ENCODE data around the gene AJUBA. TPM values are rescaled to one million over a fixed set of nuclear protein-coding genes. Genes with fewer than 3 reads are reported as not detected.
"Not testable (repeated sequence)": the region's sequence is repeated elsewhere in the genome, so short reads cannot be mapped to it uniquely, and the experiment has no call there.

The AJUBA gene
- total RNA-seq, 2 donors from 2014 or later: 1.4 to 4.1 TPM

- ATAC-seq (no peak), DNase-seq (no peak)
- intact Hi-C loops (cut with DNase I, micrococcal nuclease): no loop called here
These were observed 26.5 kb upstream of the AJUBA start for GRCh38 chr14:23008831-23009230.

DNA sequence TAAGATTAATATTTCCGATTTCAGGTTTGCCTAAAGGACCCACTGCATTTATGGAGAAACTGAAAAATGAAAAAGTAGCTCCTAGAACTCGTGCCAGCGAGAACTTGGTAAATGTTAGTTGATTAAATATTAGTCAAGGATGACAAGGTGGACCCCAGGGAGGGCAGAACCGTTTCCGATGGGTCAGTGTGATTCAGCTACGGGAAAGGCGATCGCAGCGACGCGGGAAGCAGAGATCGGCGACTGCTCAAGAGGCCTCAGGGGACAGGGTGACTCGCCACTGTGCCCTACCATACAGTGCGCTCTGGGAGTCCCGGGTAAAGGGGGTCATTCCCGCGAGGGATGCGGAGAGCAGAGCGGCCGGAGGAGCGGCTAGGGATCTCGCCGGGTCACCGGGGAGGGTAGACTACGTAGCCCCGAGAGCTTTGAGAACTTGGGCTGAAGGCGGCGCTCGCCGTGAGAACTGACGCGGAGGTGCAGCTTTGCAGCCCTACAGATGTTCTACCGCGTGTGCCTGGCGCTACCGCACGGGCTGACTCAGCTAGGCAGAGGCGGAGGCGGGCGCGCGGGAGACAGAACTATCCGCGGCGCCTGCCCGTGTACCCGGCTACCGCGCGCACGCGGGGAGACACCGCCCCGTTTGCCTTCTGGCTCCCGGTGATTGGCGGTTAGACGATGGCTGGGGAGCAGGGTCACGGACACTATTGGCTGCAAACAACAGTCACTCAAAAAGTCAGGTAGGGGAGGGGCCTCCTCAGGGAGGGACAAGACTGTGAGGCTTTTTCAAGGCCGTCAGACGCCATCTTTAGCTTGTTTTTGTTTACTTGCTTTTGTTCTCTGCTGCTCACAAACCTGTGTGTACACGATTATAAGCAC lies 24.4 kb upstream of the AJUBA start:
- DNase-seq (peak; percentile 95 to 96), ATAC-seq (peak; percentile 94)
- intact Hi-C loops (cut with DNase I, micrococcal nuclease): no loop called here

DNA sequence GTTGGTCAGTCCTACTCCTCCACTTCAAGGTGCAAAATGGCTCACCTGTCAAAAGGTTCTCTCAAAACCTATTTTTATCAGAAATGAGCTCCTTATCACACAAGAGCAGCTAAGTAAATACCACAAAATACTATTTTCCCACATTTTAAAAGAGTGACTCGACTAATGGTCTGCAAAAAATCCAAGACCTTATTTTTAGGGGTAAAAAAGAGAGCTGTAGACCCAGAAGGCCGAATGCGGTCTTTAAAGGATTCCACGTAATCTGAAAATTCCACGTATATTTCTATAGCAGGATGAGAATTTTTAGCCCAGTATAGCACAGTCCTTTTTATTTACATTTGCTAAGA lies 23.8 kb upstream of the AJUBA start:
- intact Hi-C loops (cut with DNase I, micrococcal nuclease): no loop called here
- DNase-seq (no peak), ATAC-seq (no peak)

DNA sequence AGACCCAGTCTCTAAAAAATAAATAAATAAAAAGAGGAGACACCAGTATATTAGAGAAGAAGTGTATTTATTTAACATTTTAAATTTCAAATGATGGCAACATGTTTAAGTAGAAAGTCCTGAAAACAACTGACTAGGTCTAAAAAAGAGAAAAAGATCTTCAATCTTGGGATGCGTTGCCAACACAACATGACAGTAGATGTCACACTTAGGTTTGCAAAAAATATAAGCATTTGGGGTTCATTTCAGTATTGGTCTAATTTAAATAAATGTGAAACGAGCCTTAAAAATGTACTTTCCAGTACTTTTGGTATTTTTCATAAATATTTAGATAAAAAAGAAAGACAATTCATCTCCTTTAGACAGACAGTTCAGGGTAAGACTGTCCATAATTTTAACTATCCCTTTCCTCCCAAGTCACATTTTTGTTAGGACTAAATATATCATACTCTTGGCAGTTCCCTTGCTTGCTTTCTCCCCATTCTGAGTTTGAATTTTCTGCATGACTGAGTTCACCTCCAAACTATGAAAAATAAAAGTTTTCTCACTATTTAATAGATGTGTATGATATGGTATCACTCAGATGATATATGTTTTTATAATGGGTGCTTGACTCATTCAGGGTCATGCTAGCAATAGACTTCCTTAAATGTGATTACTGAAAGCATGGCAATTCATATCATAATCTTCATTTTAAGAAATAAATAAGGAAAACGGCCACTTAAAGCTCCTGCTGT lies 23.3 kb upstream of the AJUBA start:
- DNase-seq (no peak), ATAC-seq (no peak)
- intact Hi-C loops (cut with DNase I, micrococcal nuclease): no loop called here

- intact Hi-C loops (cut with DNase I, micrococcal nuclease); DNase-seq; ATAC-seq: not testable (repeated sequence)
These were observed 21.9 kb upstream of the AJUBA start for GRCh38 chr14:23004274-23004673.

DNA sequence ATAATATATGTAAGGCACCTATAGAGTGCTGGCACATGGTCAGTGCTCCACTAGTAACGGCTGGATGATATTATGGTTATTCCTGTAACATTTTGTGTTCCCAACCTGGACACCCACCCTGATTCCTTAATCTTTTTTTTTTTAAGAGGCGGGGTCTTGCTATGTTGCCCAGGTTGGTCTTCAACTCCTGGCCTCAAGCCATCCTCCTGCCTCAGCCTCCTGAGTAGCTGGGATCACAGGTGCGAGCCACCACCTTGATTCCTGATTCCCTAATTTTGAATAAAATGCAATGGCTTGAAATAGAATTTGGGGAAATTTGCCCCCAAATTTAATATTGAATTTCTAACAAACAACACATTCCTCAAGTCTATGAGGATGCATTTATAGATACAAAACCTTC lies 20.2 kb upstream of the AJUBA start:
- intact Hi-C loops (cut with DNase I, micrococcal nuclease): no loop called here
- no peak for ATAC-seq
- DNase-seq: no peak

GRCh38 chr14:23000860-23001259 lies 18.5 kb upstream of the AJUBA start:
- intact Hi-C loops (cut with DNase I, micrococcal nuclease): no loop called here
- DNase-seq: no peak
- ATAC-seq: peak; percentile 81

GRCh38 chr14:22998329-22999012 lies 16.1 kb upstream of the AJUBA start:
- ATAC-seq (no peak), DNase-seq (no peak)
- intact Hi-C loops (cut with DNase I, micrococcal nuclease): no loop called here

DNA sequence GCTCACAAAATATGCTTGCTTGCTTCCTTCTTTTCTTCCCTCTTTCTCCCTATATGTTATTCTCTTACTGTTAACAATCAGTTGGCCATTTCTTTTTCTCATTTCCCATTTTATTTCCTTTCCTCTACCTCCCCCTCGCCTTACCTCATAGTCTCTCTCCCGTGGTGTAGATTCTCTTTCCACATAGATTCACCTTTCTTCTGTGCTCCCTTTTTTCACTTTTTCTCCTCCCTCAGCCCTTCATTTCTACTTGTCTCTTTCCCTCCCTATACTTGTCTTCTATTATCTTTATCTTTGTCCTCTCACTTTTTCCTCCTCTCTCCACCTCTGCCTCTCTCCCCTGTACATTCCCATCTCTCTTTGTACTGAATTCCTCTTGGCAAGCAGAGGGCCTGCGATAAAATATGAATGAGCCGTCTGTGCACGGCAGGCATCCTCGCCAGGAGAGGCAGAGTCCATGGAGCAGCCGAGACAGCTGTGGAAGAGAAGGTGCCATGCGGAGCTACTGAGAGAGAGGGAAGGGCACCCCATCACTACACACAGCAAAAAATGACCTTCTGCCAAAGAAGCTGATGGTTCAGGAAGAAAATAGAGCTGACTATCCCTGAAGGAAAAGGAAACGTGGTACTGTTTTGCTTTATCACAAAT lies 15.4 kb upstream of the AJUBA start:
- intact Hi-C loops (cut with DNase I, micrococcal nuclease): no loop called here

DNA sequence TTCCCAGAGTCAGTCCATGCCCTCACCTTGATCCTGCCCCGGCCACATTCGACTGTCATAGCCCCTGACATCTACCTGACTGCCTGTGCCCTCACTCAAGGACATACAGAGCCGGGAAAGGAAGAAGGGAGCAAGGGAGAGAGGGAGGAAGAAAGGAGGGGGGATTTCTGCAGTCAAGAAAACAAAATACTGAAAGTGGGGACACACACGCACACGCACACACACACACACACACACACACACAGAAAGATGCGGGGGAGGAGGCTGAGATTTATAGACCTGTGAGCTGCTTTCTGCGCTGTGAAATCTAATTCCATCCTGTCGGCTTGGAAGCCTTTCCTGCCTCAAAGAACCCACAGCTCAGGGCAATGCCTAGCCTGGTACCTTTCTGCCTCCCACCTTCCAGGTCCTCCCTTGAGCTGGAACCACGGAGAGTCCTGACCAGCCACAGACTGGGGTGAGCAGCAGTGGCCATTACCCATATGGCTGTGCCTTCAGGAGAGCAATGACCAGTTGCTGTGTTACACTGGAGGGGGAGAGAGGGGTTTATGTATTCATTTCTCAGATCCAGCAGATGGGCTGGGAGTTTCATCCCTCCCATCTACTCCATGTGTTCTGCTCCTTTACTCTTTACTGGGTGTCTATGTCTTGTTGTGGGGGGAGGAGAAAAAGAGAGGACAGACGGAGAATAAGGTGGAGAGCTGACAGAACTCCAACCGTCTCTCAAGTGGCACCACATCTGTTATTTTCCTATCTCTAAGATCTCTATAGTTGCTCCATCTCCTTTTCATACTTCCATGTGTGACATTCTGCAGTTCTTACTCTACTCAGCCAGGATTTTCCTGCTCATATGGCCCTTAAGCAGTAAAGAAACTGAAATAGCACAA lies 14.7 kb upstream of the AJUBA start:
- DNase-seq: no peak
- intact Hi-C loops (cut with DNase I, micrococcal nuclease): no loop called here
- no peak for ATAC-seq

More for the DNA sequence above, 15.4 kb upstream of the AJUBA start:
- ATAC-seq (peak; percentile 51), DNase-seq (no peak)

GRCh38 chr14:22995889-22996625 lies 13.7 kb upstream of the AJUBA start:
- DNase-seq (no peak), ATAC-seq (no peak)
- intact Hi-C loops (cut with DNase I, micrococcal nuclease): no loop called here

GRCh38 chr14:22994762-22995275 lies 12.5 kb upstream of the AJUBA start:
- intact Hi-C loops (cut with DNase I, micrococcal nuclease): no loop called here

DNA sequence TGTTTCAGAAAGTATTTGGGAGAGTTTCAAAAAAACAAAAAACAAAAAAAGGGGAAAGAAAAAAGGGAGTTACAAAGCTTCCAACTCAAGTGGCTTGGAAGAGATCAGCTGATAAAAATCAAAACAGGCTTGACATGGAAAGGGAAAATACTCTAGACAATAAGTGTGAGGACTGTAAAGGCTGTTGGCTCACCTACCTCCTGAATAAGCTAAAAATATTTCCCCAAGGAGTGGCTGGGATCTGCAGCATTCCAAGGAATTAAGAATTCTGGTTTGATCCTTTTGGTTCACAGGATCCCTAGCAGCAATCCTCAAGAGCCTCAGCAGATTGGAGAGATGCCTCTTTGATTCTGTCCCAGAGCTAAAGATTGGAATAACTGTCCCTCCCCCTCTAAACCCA lies 11.2 kb upstream of the AJUBA start:
- no peak for ATAC-seq
- DNase-seq: no peak
- intact Hi-C loops (cut with DNase I, micrococcal nuclease): no loop called here

More at GRCh38 chr14:22994762-22995275, 12.5 kb upstream of the AJUBA start:
- DNase-seq (no peak), ATAC-seq (peak; percentile 40)

DNA sequence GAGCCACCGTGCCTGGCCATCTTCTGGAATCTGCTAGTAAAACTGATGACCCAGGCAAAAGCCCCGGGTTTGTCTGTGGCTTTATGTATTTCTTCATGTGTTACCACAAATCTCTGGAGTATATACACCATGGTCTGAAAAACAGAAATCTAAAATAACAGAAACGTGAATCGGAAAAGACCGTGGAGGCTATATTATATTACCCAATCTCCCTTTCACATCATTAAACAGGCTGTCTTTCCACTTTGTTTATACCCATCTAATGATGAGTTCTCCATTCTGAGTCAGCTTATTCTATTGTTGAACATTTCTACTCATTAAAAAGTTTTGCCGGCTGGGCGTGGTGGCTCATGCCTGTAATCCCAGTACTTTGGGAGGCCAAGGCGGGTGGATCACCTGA lies 9.5 kb upstream of the AJUBA start:
- ATAC-seq (no peak), DNase-seq (no peak)
- intact Hi-C loops (cut with DNase I, micrococcal nuclease): no loop called here

- DNase-seq (no peak), ATAC-seq (no peak)
- intact Hi-C loops (cut with DNase I, micrococcal nuclease): loop anchor here (2.0 to 5.0 kb wide), 2 partner anchors 70 kb away; partner anchors contain the start of gene CDH24 (in 2 of the 2)
These were observed 4.9 kb upstream of the AJUBA start for GRCh38 chr14:22987291-22987690.

GRCh38 chr14:22986508-22987054 lies 4.2 kb upstream of the AJUBA start:
- intact Hi-C loops (cut with DNase I, micrococcal nuclease): loop anchor here (2.0 to 5.0 kb wide), 2 partner anchors 70 to 71 kb away; partner anchors contain the start of gene CDH24 (in 2 of the 2)
- DNase-seq (peak; percentile 83 to 92), ATAC-seq (peak; percentile 60)

Measured in left colon (tissue), 2 donors.